Osteoblast (primary cell): ENCODE results near the gene TSPOAP1. TPM values are rescaled to one million over a fixed set of nuclear protein-coding genes. Genes with fewer than 3 reads are reported as not detected.
A peak's percentile ranks its signal among the peaks of the same experiment; 100 is the strongest.

Experiments
- DNase-seq: peaks from one replicate; pipeline ENCODE4 v3.0.0; 2011; ENCODE audit warnings: low spot score, mixed read lengths; ENCODE audit not compliant: insufficient read length; ENCODE audit errors: missing footprints
- H2AFZ ChIP-seq: 2 replicates; pipeline ENCODE4 v1.6.0; 2011; ENCODE audit warnings: mild to moderate bottlenecking, low read length
- H3K27ac ChIP-seq: 2 replicates; pipeline ENCODE4 v1.5.1; 2011; ENCODE audit warnings: mild to moderate bottlenecking, low read depth, low read length, moderate library complexity
- H3K27me3 ChIP-seq: 2 replicates; pipeline ENCODE4 v1.6.0; 2012; ENCODE audit warnings: mild to moderate bottlenecking, control low read depth, inconsistent platforms, low read length, moderate library complexity; ENCODE audit not compliant: insufficient read depth
- H3K36me3 ChIP-seq: 2 replicates; pipeline ENCODE4 v1.5.1; 2011; ENCODE audit warnings: mild to moderate bottlenecking, low read length, control low read depth, moderate library complexity; ENCODE audit not compliant: insufficient read depth
- H3K4me1 ChIP-seq: 2 replicates; pipeline ENCODE4 v1.5.1; 2011; ENCODE audit warnings: mild to moderate bottlenecking, low read length, control low read depth, moderate library complexity; ENCODE audit not compliant: insufficient read depth
- H3K4me2 ChIP-seq: 2 replicates; pipeline ENCODE4 v1.6.0; 2011; ENCODE audit warnings: mild to moderate bottlenecking, low read length; ENCODE audit not compliant: insufficient read depth
- H3K4me3 ChIP-seq: fragments of 200-600 bp; sonication (generic); 3 replicates; pipeline ENCODE4 v1.5.1; 2012; ENCODE audit warnings: mild to moderate bottlenecking, low read length, inconsistent platforms; ENCODE audit not compliant: insufficient read depth
- H3K79me2 ChIP-seq: 2 replicates; pipeline ENCODE4 v1.6.0; 2012; ENCODE audit warnings: mild to moderate bottlenecking, low read length, control low read depth, inconsistent platforms; ENCODE audit not compliant: insufficient read depth
- H3K9me3 ChIP-seq: 2 replicates; pipeline ENCODE4 v1.5.1; 2011; ENCODE audit warnings: low read depth, low read length, control low read depth
- H4K20me1 ChIP-seq: 2 replicates; pipeline ENCODE4 v1.6.0; 2012; ENCODE audit warnings: mild to moderate bottlenecking, low read length, control low read depth; ENCODE audit not compliant: insufficient read depth
- total RNA-seq: library from RNA; depleted of rRNA; stranded (reverse); fragments of >200 nt; gene quantifications from 2 replicates; pipeline ENCODE4 v1.2.3, GENCODE V29; 2012
- TF ChIP-seq, protein P1 (sequence below): IDR thresholded peaks from 2 replicates; pipeline ENCODE4 v1.5.1; 2011; ENCODE audit warnings: mild to moderate bottlenecking, low read depth, low read length, moderate library complexity; ENCODE audit errors: extremely low read depth

TSPOAP1 gene
- total RNA-seq, 1 donor, result 4.3 TPM

DNA sequence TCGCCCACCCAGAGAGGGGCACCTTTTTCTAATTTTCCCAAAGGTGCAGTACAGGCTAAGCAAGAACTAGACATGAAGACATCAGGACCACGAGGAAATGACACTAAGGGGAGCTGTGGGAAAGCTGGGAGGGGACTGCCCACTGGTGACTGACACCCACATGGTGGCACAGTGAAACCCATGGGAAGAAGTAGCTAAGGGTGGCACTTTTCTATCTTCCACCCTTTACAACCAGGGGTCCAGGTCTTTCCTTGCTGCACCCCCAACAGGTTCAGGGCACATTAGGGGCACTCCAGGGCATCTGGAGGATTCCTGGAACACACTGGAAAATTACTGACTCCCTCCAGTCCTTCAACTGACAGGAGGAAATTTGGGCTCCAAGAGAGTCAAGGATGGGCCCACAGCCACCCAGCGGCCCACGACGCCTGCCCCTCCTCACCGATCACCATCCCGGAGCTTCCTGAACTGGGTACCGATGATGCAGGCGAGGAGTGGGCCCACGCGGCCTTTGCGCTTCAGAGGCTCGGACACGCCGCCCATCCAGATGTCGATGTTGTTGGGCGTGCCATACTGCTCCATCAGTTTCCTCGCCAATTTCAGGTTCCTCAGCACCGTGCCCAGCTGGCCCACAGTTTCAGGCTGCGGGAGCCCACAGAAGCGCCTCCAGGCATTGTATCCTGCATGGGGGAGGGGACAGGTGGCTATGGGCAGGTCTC lies 57.2 kb downstream of the TSPOAP1 start:
- no peaks in the 10 kb centered on the region for H3K27me3 ChIP-seq

DNA sequence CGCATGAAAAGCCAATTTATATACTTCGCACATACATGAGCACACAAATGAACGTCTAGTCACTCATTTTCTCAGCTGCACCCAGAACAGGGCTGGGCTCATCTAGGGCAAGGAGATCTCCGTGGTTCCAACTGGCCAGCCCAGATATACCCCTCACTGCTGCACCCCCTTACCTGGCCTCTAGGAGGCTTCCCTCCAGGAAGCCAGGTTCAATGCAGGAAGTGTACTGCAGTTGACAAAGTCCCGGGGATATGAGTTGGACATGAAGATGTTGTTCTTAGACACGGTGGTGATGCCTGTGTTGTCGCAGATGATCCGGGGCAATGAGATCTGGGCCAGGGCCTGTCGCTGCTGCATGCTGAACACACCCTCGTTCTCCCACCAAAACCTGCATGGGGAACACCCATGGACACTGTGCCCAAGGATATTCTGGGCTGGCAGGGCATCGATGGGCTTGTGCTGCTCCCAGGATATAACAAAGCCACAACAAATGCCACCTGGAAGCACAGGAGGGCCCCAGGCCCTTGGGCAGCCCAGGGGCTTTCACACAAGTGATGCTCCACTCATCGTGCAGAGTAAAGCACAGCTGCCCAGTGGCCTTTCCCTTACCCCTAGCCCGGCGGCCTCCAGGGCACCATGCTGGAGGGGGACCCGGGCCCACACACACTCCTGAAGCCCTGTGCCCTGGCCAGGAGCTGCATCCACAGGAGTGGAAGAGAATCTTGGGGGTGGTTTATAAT lies 57.9 kb downstream of the TSPOAP1 start:
- Histone ChIP-seq H3K36me3 (no peaks in the 10 kb centered on the region), H3K9me3 (no peaks in the 10 kb centered on the region), H2AFZ (no peak overlapping the region), H3K4me1 (no peaks in the 10 kb centered on the region), H4K20me1 (no peaks in the 10 kb centered on the region), H3K79me2 (no peaks in the 10 kb centered on the region), H3K27ac (no peak overlapping the region), H3K27me3 (no peaks in the 10 kb centered on the region), H3K4me2 (no peak overlapping the region), H3K4me3 (no peak overlapping the region)
- DNase-seq, result peak; percentile 47
- TF ChIP-seq, protein P1, sequence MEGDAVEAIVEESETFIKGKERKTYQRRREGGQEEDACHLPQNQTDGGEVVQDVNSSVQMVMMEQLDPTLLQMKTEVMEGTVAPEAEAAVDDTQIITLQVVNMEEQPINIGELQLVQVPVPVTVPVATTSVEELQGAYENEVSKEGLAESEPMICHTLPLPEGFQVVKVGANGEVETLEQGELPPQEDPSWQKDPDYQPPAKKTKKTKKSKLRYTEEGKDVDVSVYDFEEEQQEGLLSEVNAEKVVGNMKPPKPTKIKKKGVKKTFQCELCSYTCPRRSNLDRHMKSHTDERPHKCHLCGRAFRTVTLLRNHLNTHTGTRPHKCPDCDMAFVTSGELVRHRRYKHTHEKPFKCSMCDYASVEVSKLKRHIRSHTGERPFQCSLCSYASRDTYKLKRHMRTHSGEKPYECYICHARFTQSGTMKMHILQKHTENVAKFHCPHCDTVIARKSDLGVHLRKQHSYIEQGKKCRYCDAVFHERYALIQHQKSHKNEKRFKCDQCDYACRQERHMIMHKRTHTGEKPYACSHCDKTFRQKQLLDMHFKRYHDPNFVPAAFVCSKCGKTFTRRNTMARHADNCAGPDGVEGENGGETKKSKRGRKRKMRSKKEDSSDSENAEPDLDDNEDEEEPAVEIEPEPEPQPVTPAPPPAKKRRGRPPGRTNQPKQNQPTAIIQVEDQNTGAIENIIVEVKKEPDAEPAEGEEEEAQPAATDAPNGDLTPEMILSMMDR, result no peak

More for the DNA sequence above, 57.2 kb downstream of the TSPOAP1 start:
- H3K36me3 ChIP-seq, result no peaks in the 10 kb centered on the region
- no peak overlapping the region for H2AFZ ChIP-seq
- H3K27ac ChIP-seq, result no peak overlapping the region
- no peak overlapping the region for H3K4me2 ChIP-seq
- TF ChIP-seq, protein P1, result no peak
- H3K4me1 ChIP-seq, result no peaks in the 10 kb centered on the region
- no peak overlapping the region for H3K4me3 ChIP-seq
- DNase-seq, result peak; percentile 58
- H3K9me3 ChIP-seq, result no peaks in the 10 kb centered on the region
- no peaks in the 10 kb centered on the region for H3K79me2 ChIP-seq
- no peaks in the 10 kb centered on the region for H4K20me1 ChIP-seq

DNA sequence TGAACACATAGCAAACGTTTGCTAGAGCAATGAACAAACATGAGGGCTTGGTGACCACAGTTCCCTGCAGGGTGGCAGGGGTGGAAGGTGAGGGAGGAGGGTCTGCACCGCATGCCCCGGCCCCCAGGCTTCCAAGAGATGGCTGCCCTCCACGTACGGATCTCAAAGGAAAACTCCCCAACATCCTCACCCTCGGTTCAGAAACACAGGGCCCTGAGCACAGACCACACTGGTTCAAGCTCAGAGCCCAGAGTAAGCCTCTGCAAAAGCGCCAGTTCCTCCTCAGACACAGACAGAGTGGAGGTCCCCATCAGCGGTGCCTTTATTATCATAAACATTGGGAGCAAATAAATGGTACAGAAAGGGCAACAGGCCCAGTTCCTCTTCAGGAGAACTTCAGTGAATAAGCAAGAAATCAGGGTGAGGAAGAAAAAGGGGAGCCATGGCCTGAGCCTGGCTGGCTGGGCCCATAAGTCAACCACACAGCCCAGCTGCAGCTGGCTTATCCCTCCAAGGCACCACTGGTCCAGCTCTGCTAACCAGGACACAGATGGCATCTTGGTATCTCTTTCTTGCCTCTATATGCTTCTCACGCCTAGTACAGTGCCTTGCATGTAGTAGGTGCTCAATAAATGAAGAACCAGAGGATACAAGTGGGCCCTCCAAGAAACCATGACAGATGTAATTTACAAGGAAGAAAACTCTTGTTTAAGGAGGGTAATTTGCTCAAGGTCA lies 58.9 kb downstream of the TSPOAP1 start:
- Histone ChIP-seq H3K9me3 (no peaks in the 10 kb centered on the region), H3K4me3 (no peak overlapping the region), H4K20me1 (no peaks in the 10 kb centered on the region), H3K4me2 (no peak overlapping the region), H3K27ac (no peak overlapping the region), H2AFZ (no peak overlapping the region), H3K4me1 (no peaks in the 10 kb centered on the region), H3K79me2 (no peaks in the 10 kb centered on the region), H3K27me3 (peaks cover 4% of the 10 kb centered on the region), H3K36me3 (no peaks in the 10 kb centered on the region)
- peak; percentile 57 for DNase-seq
- TF ChIP-seq, protein P1, result no peak
